DMS53 treated with DMSO at 0.1 percent for 48 hours (cell line): ENCODE results near the gene MUC5B.

Source experiments
- DNase-seq: peaks from one replicate; lab custom pipeline; 2025; ENCODE audit not compliant: unreplicated experiment; lab: John Stamatoyannopoulos, UW

Gene MUC5B

GRCh38 chr11:1218788-1219445, 3.9 kb upstream of the MUC5B start:
- no peak for DNase-seq

- DNase-seq = no peak
Measured at GRCh38 chr11:1219446-1219833, 3.4 kb upstream of the MUC5B start.

- peak; percentile 19 for DNase-seq
Measured at GRCh38 chr11:1219834-1220815, 2.7 kb upstream of the MUC5B start.

- DNase-seq = no peak
Measured at GRCh38 chr11:1220941-1221721, 1.7 kb upstream of the MUC5B start.

- no peak for DNase-seq
Measured at GRCh38 chr11:1221848-1222311, 986 bp upstream of the MUC5B start.

- no peak for DNase-seq
Measured at GRCh38 chr11:1223346-1224110, 662 bp downstream of the MUC5B start.

GRCh38 chr11:1224111-1224490, 1.2 kb downstream of the MUC5B start:
- DNase-seq = no peak

- DNase-seq = no peak
Measured at GRCh38 chr11:1224491-1225385, 1.9 kb downstream of the MUC5B start.

GRCh38 chr11:1225386-1226225, 2.7 kb downstream of the MUC5B start:
- no peak for DNase-seq

- no peak for DNase-seq
Measured at GRCh38 chr11:1226226-1226985, 3.5 kb downstream of the MUC5B start.

- no peak for DNase-seq
Measured at GRCh38 chr11:1226986-1227550, 4.2 kb downstream of the MUC5B start.

- DNase-seq = no peak
Measured at GRCh38 chr11:1227551-1228100, 4.8 kb downstream of the MUC5B start.

GRCh38 chr11:1228101-1228821, 5.4 kb downstream of the MUC5B start:
- DNase-seq = no peak

GRCh38 chr11:1228921-1229451, 6.1 kb downstream of the MUC5B start:
- DNase-seq = no peak

GRCh38 chr11:1229471-1230120, 6.7 kb downstream of the MUC5B start:
- DNase-seq = no peak

GRCh38 chr11:1230121-1230455, 7.2 kb downstream of the MUC5B start:
- DNase-seq = no peak
